Middle frontal gyrus (tissue), 1 donor: ENCODE results near the gene AMELY.
"Not testable (repeated sequence)": the region's sequence is repeated elsewhere in the genome, so short reads cannot be mapped to it uniquely, and the experiment has no call there.

Experiments
- DNase-seq: peaks from one replicate; pipeline ENCODE4 v3.0.0-alpha.2; 2015; ENCODE audit warnings: low spot score; ENCODE audit errors: extremely low spot score

AMELY gene

GRCh38 chrY:6911253-6911881, at the start of gene AMELY:
AMELY (minus strand) TSS chrY:6911752; CDS start chrY:6872608, 39,144 bp downstream.
- DNase-seq: no peak

GRCh38 chrY:6949947-6950346, 38.4 kb upstream of the AMELY start:
- no peak for DNase-seq

GRCh38 chrY:6948378-6948777, 36.8 kb upstream of the AMELY start:
- DNase-seq: no peak

- DNase-seq: no peak
These were observed 36.1 kb upstream of the AMELY start for GRCh38 chrY:6947695-6948094.

- no peak for DNase-seq
These were observed 23.9 kb upstream of the AMELY start for GRCh38 chrY:6935497-6935896.

- no peak for DNase-seq
These were observed 20.3 kb upstream of the AMELY start for GRCh38 chrY:6931779-6932396.

GRCh38 chrY:6929237-6929636, 17.7 kb upstream of the AMELY start:
- no peak for DNase-seq

GRCh38 chrY:6928265-6928664, 16.7 kb upstream of the AMELY start:
- no peak for DNase-seq

- DNase-seq: no peak
These were observed 9.5 kb upstream of the AMELY start for GRCh38 chrY:6921061-6921460.

- no peak for DNase-seq
These were observed 1.8 kb upstream of the AMELY start for GRCh38 chrY:6913362-6913761.

- no peak for DNase-seq
These were observed 940 bp downstream of the AMELY start, which contains the start of gene TBL1Y for GRCh38 chrY:6910372-6911252. TBL1Y (plus strand) TSS chrY:6910697; CDS start chrY:7025085, 114,388 bp downstream.

GRCh38 chrY:6909856-6910255, 1.7 kb downstream of the AMELY start:
- no peak for DNase-seq

GRCh38 chrY:6909118-6909521, 2.4 kb downstream of the AMELY start:
- DNase-seq: no peak

- DNase-seq: not testable (repeated sequence)
These were observed 3.5 kb downstream of the AMELY start for GRCh38 chrY:6908021-6908420.

- DNase-seq: no peak
These were observed 4.0 kb downstream of the AMELY start for GRCh38 chrY:6907591-6907990.

GRCh38 chrY:6902116-6902515, 9.4 kb downstream of the AMELY start:
- not testable (repeated sequence) for DNase-seq

GRCh38 chrY:6895236-6895635, 16.3 kb downstream of the AMELY start:
- DNase-seq: no peak

GRCh38 chrY:6894496-6894895, 17.1 kb downstream of the AMELY start:
- no peak for DNase-seq

GRCh38 chrY:6849384-6849783, 62.2 kb downstream of the AMELY start:
- DNase-seq: no peak

- DNase-seq: not testable (repeated sequence)
These were observed 68.9 kb downstream of the AMELY start for GRCh38 chrY:6842650-6843049.
